Liver (tissue), 9 donors: ENCODE data around the gene MYO7B. TPM values are rescaled to one million over a fixed set of nuclear protein-coding genes. Genes with fewer than 3 reads are reported as not detected.

ENCODE experiments used
- DNase-seq: peaks from one replicate; pipeline ENCODE4 v3.0.0-alpha.2; 2017; ENCODE audit warnings: low spot score
- H3K27ac ChIP-seq, 2 donors: one replicate each; pipeline ENCODE4 v1.7.0; 2013; ENCODE audit warnings: inconsistent platforms in 2 of 2, low read length in 2 of 2, control low read depth in 1 of 2, low read depth in 1 of 2, mild to moderate bottlenecking in 1 of 2
- H3K27me3 ChIP-seq, 4 donors: one replicate each; pipeline versions ENCODE4 v1.6.1 to v1.7.0; 2013; ENCODE audit warnings: low read length in 3 of 4, inconsistent platforms in 1 of 4, mild to moderate bottlenecking in 1 of 4, moderate library complexity in 1 of 4; ENCODE audit not compliant: control insufficient read depth in 4 of 4, insufficient read depth in 4 of 4
- H3K36me3 ChIP-seq, 4 donors: one replicate each; pipeline versions ENCODE4 v1.6.1 to v1.7.0; 2013; ENCODE audit warnings: low read length in 3 of 4, mild to moderate bottlenecking in 3 of 4, low read depth in 1 of 4, moderate library complexity in 1 of 4; ENCODE audit not compliant: control insufficient read depth in 4 of 4, insufficient read depth in 3 of 4
- H3K4me1 ChIP-seq, 4 donors: one replicate each; pipeline versions ENCODE4 v1.6.1 to v1.7.0; 2013; ENCODE audit warnings: low read length in 3 of 4, mild to moderate bottlenecking in 3 of 4, moderate library complexity in 1 of 4; ENCODE audit not compliant: control insufficient read depth in 4 of 4, insufficient read depth in 4 of 4
- H3K4me3 ChIP-seq, 3 donors: one replicate each; pipeline versions ENCODE4 v1.6.1 to v1.7.0; 2013; ENCODE audit warnings: low read length in 3 of 3, control low read depth in 1 of 3, low read depth in 1 of 3, mild to moderate bottlenecking in 1 of 3
- H3K9ac ChIP-seq, 2 donors: one replicate each; pipeline ENCODE4 v1.7.0; 2013; ENCODE audit warnings: low read length in 2 of 2, mild to moderate bottlenecking in 2 of 2, moderate library complexity in 2 of 2, control low read depth in 1 of 2, low read depth in 1 of 2
- H3K9me3 ChIP-seq, 4 donors: one replicate each; pipeline versions ENCODE4 v1.6.1 to v1.7.0; 2013; ENCODE audit warnings: low read length in 3 of 4; ENCODE audit not compliant: control insufficient read depth in 4 of 4
- ATF3 ChIP-seq: IDR thresholded peaks from 2 replicates; pipeline ENCODE4 v1.6.1; 2016; ENCODE audit warnings: antibody characterized with exemption
- CTCF ChIP-seq: fragments of 150-350 bp; IDR thresholded peaks from 2 replicates; pipeline ENCODE4 v1.5.1; 2017; ENCODE audit warnings: improper control_type of control experiment, low read depth, low read length; ENCODE audit not compliant: missing input control
- EGR1 ChIP-seq, 2 donors: IDR thresholded peaks; 2 replicates each; pipeline ENCODE4 v1.6.1; 2016 to 2018; ENCODE audit warnings: antibody characterized with exemption in 2 of 2, low read depth in 2 of 2
- FOXA1 ChIP-seq: IDR thresholded peaks from 2 replicates; pipeline ENCODE4 v1.6.1; 2016; ENCODE audit warnings: antibody characterized with exemption
- FOXA2 ChIP-seq: IDR thresholded peaks from 2 replicates; pipeline ENCODE4 v1.6.1; 2016; ENCODE audit warnings: antibody characterized with exemption
- GABPA ChIP-seq, 2 donors: IDR thresholded peaks in 1 of 2; conservative IDR thresholded peaks in 1 of 2; 2 replicates each; pipeline ENCODE4 v1.6.1; 2016; ENCODE audit warnings: antibody characterized with exemption in 2 of 2, mild to moderate bottlenecking in 1 of 2, moderate library complexity in 1 of 2
- HNF4A ChIP-seq, 2 donors: conservative IDR thresholded peaks; 2 replicates each; pipeline ENCODE4 v1.6.1; 2016; ENCODE audit warnings: antibody characterized with exemption in 2 of 2, mild to moderate bottlenecking in 2 of 2
- HNF4G ChIP-seq: IDR thresholded peaks from 2 replicates; pipeline ENCODE4 v1.6.1; 2016; ENCODE audit warnings: antibody characterized with exemption
- JUND ChIP-seq, 2 donors: IDR thresholded peaks; 2 replicates each; pipeline ENCODE4 v1.6.1; 2016; ENCODE audit warnings: antibody characterized with exemption in 2 of 2
- NR2F2 ChIP-seq: IDR thresholded peaks from 2 replicates; pipeline ENCODE4 v1.6.1; 2016; ENCODE audit warnings: antibody characterized with exemption
- RAD21 ChIP-seq, 2 donors: IDR thresholded peaks; 2 replicates each; pipeline ENCODE4 v1.6.1; 2016; ENCODE audit warnings: antibody characterized with exemption in 2 of 2, mild to moderate bottlenecking in 2 of 2
- RXRA ChIP-seq, 2 donors: IDR thresholded peaks; 2 replicates each; pipeline ENCODE4 v1.6.1; 2017 to 2018; ENCODE audit warnings: antibody characterized with exemption in 2 of 2, mild to moderate bottlenecking in 1 of 2
- TAF1 ChIP-seq: conservative IDR thresholded peaks from 2 replicates; pipeline ENCODE4 v1.6.1; 2016; ENCODE audit warnings: antibody characterized with exemption, mild to moderate bottlenecking
- YY1 ChIP-seq: IDR thresholded peaks from 2 replicates; pipeline ENCODE4 v1.6.1; 2016; ENCODE audit warnings: antibody characterized with exemption, mild to moderate bottlenecking
- WGBS: extraction: QIAGEN DNeasy Blood & Tissue Kit; methylation state at CpG from one replicate; pipeline ENCODE4 v1.1.7; 2013; 5-methylcytosine and 5-hydroxymethylcytosine counted together
- polyA plus RNA-seq, 2 donors: library from polyadenylated mRNA; stranded (reverse) in 1 of 2; unstranded in 1 of 2; fragments of 200-250 nt in 1 of 2; fragments of >200 nt in 1 of 2; fragmentation: Nextera tagmentation in 1 of 2; extraction: Ambion mirVana in 1 of 2; gene quantifications; one replicate each; pipeline versions ENCODE4 v1.2.1 to v1.2.3, GENCODE V29; 2013 to 2015
- total RNA-seq, 2 donors: library from RNA; depleted of rRNA; stranded (reverse); fragments of >200 nt; gene quantifications; one replicate each; pipeline ENCODE4 v1.2.3, GENCODE V29; 2014
- TF ChIP-seq, protein P1 (sequence below): IDR thresholded peaks from 2 replicates; pipeline ENCODE4 v1.6.1; 2016; ENCODE audit warnings: antibody characterized with exemption, mild to moderate bottlenecking
- TF ChIP-seq, protein P2 (sequence below): IDR thresholded peaks from 2 replicates; pipeline ENCODE4 v1.6.1; 2016; ENCODE audit warnings: antibody characterized with exemption
- TF ChIP-seq, protein P3 (sequence below): IDR thresholded peaks from 2 replicates; pipeline ENCODE4 v1.6.1; 2016; ENCODE audit warnings: antibody characterized with exemption
- donor health status: healthy.
- donor health status: healthy.
- donor health status: healthy.
- donor health status: healthy.
- donor health status: healthy.

MYO7B gene
- total and polyA plus RNA-seq, 4 donors, result 0.15 to 1.1 (median 0.64) TPM

- H3K4me1 ChIP-seq, result peaks cover 6 to 15% (median 9%) of the 10 kb centered on the region in 4 donors
- H3K27ac ChIP-seq, result no peak overlapping the region
- DNase-seq, result no peak
- WGBS, result 97% methylated on average over 17 of the region's 17 CpGs
- no peak for TF ChIP-seq CTCF
- TF ChIP-seq RXRA (IDR thresholded peaks at IDR 0.05), result no peak
- TF ChIP-seq EGR1 (IDR thresholded peaks at IDR 0.05; ENCODE audit: low read depth in 2 of 2), result no peak
- no peak for TF ChIP-seq GABPA (IDR thresholded peaks at IDR 0.05 in 1 of 2, conservative IDR thresholded peaks at IDR 0.05 in 1 of 2)
- TF ChIP-seq, protein P1, sequence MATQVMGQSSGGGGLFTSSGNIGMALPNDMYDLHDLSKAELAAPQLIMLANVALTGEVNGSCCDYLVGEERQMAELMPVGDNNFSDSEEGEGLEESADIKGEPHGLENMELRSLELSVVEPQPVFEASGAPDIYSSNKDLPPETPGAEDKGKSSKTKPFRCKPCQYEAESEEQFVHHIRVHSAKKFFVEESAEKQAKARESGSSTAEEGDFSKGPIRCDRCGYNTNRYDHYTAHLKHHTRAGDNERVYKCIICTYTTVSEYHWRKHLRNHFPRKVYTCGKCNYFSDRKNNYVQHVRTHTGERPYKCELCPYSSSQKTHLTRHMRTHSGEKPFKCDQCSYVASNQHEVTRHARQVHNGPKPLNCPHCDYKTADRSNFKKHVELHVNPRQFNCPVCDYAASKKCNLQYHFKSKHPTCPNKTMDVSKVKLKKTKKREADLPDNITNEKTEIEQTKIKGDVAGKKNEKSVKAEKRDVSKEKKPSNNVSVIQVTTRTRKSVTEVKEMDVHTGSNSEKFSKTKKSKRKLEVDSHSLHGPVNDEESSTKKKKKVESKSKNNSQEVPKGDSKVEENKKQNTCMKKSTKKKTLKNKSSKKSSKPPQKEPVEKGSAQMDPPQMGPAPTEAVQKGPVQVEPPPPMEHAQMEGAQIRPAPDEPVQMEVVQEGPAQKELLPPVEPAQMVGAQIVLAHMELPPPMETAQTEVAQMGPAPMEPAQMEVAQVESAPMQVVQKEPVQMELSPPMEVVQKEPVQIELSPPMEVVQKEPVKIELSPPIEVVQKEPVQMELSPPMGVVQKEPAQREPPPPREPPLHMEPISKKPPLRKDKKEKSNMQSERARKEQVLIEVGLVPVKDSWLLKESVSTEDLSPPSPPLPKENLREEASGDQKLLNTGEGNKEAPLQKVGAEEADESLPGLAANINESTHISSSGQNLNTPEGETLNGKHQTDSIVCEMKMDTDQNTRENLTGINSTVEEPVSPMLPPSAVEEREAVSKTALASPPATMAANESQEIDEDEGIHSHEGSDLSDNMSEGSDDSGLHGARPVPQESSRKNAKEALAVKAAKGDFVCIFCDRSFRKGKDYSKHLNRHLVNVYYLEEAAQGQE, result no peak
- no peak for TF ChIP-seq RAD21 (IDR thresholded peaks at IDR 0.05)
- no peak for TF ChIP-seq ATF3
- TF ChIP-seq, protein P2, sequence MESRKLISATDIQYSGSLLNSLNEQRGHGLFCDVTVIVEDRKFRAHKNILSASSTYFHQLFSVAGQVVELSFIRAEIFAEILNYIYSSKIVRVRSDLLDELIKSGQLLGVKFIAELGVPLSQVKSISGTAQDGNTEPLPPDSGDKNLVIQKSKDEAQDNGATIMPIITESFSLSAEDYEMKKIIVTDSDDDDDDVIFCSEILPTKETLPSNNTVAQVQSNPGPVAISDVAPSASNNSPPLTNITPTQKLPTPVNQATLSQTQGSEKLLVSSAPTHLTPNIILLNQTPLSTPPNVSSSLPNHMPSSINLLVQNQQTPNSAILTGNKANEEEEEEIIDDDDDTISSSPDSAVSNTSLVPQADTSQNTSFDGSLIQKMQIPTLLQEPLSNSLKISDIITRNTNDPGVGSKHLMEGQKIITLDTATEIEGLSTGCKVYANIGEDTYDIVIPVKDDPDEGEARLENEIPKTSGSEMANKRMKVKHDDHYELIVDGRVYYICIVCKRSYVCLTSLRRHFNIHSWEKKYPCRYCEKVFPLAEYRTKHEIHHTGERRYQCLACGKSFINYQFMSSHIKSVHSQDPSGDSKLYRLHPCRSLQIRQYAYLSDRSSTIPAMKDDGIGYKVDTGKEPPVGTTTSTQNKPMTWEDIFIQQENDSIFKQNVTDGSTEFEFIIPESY, result no peak
- TF ChIP-seq, protein P3, sequence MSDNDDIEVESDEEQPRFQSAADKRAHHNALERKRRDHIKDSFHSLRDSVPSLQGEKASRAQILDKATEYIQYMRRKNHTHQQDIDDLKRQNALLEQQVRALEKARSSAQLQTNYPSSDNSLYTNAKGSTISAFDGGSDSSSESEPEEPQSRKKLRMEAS, result no peak
- no peak for TF ChIP-seq FOXA1
- no peak for TF ChIP-seq HNF4A (conservative IDR thresholded peaks at IDR 0.05)
- no peak for TF ChIP-seq NR2F2
- no peak for TF ChIP-seq HNF4G
- TF ChIP-seq TAF1, result no peak
- TF ChIP-seq YY1, result no peak
- TF ChIP-seq FOXA2, result no peak
- TF ChIP-seq JUND (IDR thresholded peaks at IDR 0.05), result no peak
- no peak overlapping the region for H3K4me3 ChIP-seq
- H3K27me3 ChIP-seq, result no peaks in the 10 kb centered on the region
- H3K9ac ChIP-seq, result no peak overlapping the region
- H3K9me3 ChIP-seq, result no peaks in the 10 kb centered on the region
- peaks cover 0 to 14% (median 1%) of the 10 kb centered on the region in 4 donors for H3K36me3 ChIP-seq
Measured at GRCh38 chr2:127657232-127657595, 121.7 kb downstream of the MYO7B start.

- Histone ChIP-seq H3K36me3 (peaks cover 0 to 11% (median 1%) of the 10 kb centered on the region in 4 donors), H3K9me3 (no peaks in the 10 kb centered on the region), H3K27ac (no peak overlapping the region), H3K9ac (no peak overlapping the region), H3K27me3 (no peaks in the 10 kb centered on the region), H3K4me3 (no peak overlapping the region), H3K4me1 (peaks cover 10 to 22% (median 16%) of the 10 kb centered on the region in 4 donors)
- 92% methylated on average over 6 of the region's 6 CpGs for WGBS
- no peak for DNase-seq
- TF ChIP-seq GABPA (IDR thresholded peaks at IDR 0.05 in 1 of 2, conservative IDR thresholded peaks at IDR 0.05 in 1 of 2), result no peak
- TF ChIP-seq FOXA1, result no peak
- no peak for TF ChIP-seq JUND (IDR thresholded peaks at IDR 0.05)
Measured at GRCh38 chr2:127658146-127658545, 122.7 kb downstream of the MYO7B start.
